NCI-H128 (cell line): ENCODE data around the gene IL1R2.

Experiments
- DNase-seq: peaks from one replicate; lab custom pipeline; 2025; ENCODE audit not compliant: unreplicated experiment; lab: John Stamatoyannopoulos, UW

IL1R2 gene

DNA sequence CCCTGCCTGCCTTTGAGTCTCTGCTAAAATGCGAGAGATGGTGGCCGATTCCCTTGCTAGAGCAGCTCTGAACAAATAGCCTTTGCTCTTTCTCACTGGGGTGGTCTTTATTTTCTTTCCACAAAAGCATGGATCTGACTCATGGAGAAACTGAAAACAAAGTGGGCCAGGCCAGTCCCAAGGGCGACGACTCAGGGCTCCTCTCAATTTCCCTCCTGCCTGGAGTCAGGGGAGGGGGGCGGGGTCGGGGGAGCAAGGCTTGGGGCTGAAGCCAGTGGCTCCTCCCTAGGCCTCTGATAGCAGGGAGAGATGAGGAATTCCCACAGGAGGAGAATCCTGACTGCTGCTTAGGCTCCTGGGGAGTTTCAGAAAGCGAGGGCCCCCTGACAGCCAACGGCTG lies 17.1 kb upstream of the IL1R2 start:
- no peak for DNase-seq

DNA sequence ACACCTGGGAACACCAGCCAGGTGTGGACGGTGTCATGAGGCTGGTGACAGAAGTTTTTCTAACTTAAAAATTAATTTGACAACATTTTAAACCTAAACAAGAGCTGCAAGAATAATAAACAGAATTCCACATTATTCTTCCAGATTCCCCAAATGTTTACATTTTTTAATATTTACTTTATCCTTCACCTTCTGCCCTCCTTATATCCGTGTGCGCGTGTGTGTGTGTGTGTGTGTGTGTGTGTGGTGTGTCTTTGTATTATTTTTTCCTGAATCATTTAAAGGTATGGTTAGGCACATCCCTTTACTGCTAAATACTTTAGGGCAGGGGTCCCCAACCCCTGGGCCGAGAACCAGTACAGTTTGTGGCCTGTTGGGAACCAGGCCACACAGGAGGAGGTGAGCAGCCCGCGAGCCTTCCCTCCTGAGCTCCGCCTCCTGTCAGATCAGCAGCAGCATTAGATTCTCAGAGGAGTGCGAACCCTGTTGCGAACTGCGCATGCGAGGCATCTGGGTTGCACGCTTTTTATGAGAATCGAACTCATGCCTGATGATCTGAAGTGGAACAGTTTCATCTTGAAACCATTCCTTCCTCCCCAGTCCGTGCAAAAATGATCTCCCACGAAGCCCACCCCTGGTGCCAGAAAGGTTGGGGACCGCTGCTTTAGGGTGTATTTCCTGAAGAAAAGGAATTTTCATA lies 16.4 kb upstream of the IL1R2 start:
- DNase-seq = no peak

GRCh38 chr2:101976891-101977290 lies 14.9 kb upstream of the IL1R2 start:
- DNase-seq = no peak

DNA sequence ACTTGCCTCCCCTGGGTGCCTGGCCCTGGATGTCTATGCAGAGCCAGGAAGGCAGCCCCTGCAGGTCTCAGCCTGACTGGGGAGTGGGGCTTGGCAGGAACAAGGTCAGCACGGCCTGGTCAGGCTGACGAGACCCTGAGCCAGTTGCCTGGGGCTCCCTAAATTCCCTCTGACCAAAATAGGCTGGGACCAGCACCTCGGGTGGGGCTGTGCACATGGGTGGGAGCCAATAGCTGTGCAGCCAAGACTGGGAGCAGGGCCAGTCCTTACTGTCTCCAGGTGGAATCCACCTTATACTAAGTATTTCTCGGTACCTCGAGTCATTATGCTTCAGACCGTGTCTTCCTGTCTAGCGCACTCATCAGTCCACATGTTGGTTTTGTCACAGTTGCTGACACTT lies 11.4 kb upstream of the IL1R2 start:
- DNase-seq = no peak

- no peak for DNase-seq
These were observed 10.7 kb upstream of the IL1R2 start for GRCh38 chr2:101981066-101981465.

- no peak for DNase-seq
These were observed 10.3 kb upstream of the IL1R2 start for GRCh38 chr2:101981504-101981903.

DNA sequence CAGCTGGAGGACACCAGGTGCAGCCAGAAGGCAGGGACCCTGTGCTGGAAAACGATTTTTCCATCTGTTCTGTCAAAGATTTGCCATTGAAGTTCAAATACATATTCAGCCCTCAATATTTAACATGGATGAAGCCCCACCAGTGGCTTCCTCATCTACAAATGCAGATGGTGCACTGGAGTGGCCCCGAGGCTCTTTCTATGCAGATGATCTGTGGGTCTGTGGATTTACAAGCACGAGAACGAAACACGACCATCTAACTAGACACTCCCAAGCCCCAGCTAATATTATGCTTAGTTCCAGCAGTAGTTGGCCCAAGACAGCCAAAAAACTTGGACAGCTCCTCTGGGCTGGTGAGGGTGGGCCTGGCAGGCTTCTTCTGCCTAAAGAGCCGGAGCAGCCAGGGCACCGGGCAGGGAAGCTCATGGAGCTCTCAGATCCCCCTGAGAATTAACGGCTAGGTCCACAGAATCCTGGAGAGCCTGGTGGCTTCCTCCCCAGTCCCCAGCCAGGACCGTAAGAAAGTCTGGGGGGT lies 9.2 kb upstream of the IL1R2 start:
- no peak for DNase-seq

DNA sequence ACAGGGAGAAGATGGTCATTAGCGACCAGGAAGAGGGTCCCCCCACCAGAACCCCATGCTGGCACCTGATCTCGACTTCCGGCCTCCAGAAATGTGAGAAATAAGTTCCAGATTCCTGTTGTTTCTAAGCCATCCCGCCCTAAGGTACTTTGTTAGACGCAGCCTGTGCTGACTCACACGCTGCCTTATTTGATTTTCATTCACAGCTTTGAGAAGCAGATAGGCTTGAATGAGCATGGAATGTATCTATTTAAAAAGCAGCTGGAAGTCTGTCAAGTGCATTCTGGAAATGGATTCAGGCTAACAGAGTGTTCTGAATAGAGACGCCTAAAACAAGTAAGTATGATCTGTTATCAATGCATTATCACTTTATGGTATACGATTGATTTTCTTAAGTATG lies 8.3 kb upstream of the IL1R2 start:
- DNase-seq = peak; percentile 18

DNA sequence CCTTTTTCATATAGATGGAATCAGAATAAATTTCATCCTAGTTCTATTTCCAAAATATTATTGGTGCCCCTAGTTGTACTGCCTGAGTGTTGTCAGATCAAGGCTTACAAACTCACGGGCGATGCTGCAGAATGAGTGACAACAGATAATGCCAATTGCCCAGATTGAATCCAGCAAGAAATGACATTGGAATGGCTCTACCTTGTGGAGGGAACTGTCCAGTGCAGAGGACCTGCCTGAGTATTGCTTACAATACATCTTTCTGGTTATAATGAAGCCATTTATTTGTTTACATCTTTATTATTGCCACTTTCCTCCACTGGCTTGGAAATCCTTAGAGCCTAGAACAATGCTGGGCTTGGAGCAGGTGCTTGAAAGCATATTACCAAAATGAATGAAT lies 7.8 kb upstream of the IL1R2 start:
- DNase-seq = no peak

DNA sequence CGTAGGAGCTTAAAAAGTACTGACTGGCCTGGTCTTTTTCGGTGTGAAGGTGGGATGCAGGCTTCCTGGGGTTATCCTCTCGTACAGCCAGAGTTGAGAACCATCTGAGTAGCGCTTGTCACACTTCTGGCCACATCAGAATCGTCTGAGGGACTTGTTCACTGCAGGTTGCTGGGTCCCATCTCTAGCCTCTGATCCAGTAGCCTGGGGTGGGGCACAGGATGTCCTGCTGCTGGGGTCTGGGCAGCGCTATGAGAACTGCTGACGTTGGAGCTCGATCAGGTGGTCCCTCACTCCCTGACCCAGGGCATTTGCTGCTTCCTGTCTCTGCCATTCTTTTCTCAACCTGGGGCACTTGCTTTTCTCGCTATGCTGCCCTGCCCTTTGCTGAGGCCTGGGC lies 7.1 kb upstream of the IL1R2 start:
- DNase-seq = no peak

GRCh38 chr2:101985101-101985792 lies 6.5 kb upstream of the IL1R2 start:
- no peak for DNase-seq

- no peak for DNase-seq
These were observed 6.0 kb upstream of the IL1R2 start for GRCh38 chr2:101985793-101986164.

GRCh38 chr2:101986376-101986775 lies 5.4 kb upstream of the IL1R2 start:
- DNase-seq = no peak

DNA sequence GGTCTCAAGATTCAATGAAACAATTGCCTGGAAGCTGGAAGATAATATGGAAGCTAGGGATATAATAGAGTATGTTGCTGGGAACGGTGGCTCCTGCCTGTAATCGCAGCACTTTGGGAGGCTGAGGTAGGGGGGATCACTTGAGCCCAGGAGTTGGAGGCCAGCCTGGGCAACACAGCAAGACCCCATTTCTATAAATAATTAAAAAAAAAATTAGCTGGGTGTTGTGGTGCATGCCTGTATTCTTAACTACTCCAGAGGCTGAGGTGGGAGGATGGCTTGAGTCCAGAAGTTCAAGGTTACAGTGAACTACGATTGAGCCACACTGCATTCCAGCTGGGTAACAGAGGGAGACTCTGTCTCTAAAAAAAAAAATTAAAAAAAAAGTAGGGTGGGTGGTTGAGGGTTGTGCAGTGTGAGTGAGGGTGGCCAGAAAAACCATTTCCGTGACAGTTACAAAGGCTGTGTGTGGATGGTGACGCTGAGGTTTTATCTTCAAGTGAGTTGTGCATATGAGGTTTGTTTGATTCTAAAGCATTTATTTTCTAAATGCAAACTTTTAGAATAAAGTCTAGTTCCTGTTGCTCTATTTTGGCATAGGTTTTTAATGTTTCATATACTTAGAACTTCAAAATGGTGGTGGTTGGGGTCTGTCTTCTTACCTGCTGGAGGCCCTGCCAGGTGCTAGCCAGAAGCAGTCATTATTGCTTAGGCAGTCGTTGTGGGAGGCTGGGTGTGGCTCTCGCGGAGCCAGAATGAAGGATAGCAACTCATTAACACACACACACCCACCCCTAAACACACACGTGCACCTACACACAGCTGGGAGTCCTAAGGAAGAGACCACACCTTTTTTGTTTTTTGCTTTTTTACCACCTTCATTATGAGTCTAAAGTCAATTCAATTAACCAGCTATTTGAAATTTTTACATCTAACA lies 4.7 kb upstream of the IL1R2 start:
- no peak for DNase-seq

DNA sequence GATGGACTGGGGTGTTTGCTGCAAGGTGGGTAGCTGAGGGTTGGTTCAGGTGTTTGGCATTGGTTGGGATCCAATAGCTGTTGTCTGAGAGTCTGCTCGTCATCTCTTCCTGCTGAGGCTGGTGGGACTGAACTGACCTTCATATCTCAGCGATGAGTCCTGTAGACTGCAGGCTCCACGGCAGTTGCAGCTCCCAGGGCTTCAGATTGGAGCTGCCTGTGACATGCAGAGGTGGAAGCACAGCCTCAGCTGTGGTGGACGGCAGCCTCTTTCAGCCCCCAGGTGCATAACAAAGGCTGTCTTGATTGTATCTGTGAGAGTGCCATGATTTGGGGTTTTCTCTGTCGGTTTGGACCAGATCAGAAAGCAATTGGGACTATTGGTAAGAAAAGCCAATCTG lies 3.9 kb upstream of the IL1R2 start:
- DNase-seq = no peak

GRCh38 chr2:101988541-101988940 lies 3.2 kb upstream of the IL1R2 start:
- DNase-seq = no peak

- no peak for DNase-seq
These were observed 1.9 kb upstream of the IL1R2 start for GRCh38 chr2:101989740-101990460.

GRCh38 chr2:101993772-101994171 lies 2.0 kb downstream of the IL1R2 start:
- no peak for DNase-seq

DNA sequence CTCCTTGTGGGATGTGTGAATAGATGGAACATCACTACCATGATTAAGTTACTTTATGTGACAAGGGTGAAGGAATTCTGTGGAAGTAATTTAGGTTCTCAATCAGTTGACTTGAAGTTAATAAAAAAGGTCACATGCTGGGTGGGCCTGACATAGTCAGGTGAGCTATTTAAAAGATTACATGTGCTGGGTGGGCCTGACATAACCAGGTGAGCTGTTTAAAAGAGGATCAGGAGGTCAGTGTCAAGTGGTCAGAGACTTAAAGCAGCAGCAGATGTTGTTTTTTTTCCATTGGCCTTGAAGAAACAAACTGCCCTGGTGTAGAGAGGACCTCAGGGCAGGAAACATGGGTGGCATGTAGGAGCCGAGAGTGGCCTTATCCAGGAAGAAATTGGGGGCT lies 3.3 kb downstream of the IL1R2 start:
- DNase-seq = no peak

DNA sequence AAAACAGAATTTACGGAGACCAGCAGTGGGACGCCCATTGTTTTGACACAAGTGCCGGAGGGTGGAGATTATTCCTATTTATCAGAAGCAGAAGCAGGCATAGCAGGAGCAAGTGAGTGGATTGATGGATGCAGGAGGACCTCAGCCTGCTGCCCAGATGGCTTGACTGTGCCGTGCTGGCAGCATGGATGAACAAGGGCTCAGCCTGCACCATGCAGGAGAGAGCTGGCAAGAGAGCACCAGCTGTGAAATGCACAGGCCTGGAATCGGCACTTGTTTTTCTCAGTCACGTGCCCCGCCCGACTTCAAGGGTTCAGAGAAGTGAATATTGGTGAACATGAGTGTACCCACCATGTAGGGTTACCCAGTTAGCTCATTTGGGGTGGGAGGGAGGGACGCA lies 4.0 kb downstream of the IL1R2 start:
- DNase-seq = no peak

DNA sequence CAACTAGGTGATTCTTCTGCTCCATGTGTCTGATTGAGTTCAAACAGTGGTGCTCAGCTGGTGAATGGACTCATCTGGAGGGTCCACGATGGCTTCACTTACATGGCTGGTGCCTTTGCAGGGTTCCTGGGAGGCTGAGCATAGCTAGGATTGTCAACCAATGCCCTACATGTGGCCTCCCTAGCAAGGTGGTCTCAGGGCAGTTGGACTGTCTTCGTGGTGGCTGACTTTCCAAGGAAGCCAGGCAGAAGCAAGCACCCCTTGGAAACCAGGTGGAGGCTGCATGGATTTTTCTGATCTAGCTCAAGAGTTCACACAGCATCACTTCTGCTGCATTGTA lies 6.8 kb downstream of the IL1R2 start:
- DNase-seq = no peak
